Measurements from ENCODE around the gene CCBE1.

CCBE1 gene

DNA sequence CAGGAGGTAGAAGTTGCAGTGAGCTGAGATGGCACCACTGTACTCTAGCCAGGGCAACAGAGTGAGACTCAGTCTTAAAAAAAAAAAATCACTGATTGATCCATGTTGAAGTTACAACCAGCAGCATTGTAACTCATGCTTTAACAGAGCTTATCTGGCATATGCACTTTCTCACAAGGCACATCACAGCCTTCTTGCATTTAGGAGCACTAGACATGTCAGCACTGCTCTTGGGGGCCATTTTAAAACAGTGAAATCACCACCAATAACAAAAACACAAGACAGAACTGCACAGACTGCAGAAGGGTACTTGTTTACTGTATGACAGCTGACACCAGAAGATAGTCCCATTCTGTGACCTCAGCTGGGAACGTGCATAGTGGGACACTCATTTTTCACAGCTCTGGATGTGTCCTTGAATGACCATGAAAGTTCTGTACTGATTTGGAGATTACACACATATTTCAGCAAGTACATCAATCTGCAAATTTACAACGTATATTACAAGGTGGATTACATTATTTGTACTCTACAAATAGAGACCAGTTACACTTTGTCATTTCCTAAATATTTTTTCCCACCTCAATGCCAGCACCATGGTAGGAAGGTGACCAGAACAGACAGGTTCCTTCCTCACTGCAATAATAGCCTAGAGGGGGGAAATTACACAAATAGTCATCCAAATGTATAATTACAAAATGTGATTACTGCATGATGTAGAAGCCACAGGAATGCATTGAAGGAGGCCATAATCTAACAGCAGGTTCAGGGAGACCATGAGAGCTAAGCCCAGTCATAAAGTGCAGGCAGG lies 35.1 kb downstream of the CCBE1 start:
- TF ChIP-seq, protein P1, sequence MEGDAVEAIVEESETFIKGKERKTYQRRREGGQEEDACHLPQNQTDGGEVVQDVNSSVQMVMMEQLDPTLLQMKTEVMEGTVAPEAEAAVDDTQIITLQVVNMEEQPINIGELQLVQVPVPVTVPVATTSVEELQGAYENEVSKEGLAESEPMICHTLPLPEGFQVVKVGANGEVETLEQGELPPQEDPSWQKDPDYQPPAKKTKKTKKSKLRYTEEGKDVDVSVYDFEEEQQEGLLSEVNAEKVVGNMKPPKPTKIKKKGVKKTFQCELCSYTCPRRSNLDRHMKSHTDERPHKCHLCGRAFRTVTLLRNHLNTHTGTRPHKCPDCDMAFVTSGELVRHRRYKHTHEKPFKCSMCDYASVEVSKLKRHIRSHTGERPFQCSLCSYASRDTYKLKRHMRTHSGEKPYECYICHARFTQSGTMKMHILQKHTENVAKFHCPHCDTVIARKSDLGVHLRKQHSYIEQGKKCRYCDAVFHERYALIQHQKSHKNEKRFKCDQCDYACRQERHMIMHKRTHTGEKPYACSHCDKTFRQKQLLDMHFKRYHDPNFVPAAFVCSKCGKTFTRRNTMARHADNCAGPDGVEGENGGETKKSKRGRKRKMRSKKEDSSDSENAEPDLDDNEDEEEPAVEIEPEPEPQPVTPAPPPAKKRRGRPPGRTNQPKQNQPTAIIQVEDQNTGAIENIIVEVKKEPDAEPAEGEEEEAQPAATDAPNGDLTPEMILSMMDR (IDR thresholded peaks at IDR 0.05; ENCODE audit: low read depth, low read length), result no peak

DNA sequence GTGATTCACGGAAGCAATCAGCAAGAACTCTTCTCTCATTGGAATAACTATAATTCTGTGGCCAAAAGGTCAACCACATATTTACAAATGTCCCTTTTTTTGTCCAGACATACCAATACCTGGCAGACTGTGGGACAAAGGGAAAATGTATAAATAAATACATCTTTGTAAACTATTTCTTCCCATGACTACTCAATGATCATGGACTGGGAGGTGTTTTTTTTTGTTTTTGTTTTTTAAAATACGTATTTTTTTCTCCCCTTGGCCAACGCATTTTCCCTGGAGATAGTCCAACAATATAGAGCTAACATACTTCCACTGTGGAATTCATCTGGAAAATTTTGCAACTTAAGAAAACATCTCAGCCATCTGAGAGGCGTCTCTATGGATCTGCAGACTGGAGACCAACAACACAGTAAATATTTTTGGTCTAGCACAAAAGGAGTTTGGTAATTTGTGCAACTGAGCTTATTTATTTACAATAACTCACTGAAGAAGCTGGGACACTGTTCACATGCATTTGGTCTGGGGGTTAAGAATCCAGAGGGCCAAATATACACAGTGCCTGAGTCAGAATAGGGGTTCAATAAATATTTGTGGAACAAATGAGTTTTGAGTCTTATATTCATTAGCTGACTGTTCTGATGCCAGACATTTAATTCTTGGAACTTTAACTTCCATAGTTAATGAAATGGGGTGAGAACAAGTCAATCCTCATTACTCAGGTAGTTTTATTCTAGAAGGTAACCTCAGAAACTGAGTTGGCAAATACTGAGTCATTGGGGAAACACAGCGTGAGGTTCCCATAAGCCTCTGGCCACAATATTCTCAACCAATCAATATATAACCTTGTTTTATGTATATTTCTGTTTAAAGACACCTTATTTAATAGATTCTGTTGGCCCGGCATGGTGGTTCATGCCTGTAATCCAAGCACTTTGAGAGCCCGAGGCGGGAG lies 36.2 kb downstream of the CCBE1 start:
- TF ChIP-seq, protein P1 (IDR thresholded peaks at IDR 0.05; ENCODE audit: low read depth, low read length), result no peak
- peak; percentile 80 to 91 for DNase-seq (ENCODE audit: low read depth in 2 of 2)
- H3K4me3 ChIP-seq (replicated peaks in 1 of 2; ENCODE audit: low read depth in 2 of 2, low read length in 2 of 2), result no peak overlapping the region

More for the DNA sequence above, 35.1 kb downstream of the CCBE1 start:
- DNase-seq (ENCODE audit: low read depth in 2 of 2), result peak in 1 of 2 donors; percentile 41
- H3K4me3 ChIP-seq (replicated peaks in 1 of 2; ENCODE audit: low read depth in 2 of 2, low read length in 2 of 2), result no peak overlapping the region

DNA sequence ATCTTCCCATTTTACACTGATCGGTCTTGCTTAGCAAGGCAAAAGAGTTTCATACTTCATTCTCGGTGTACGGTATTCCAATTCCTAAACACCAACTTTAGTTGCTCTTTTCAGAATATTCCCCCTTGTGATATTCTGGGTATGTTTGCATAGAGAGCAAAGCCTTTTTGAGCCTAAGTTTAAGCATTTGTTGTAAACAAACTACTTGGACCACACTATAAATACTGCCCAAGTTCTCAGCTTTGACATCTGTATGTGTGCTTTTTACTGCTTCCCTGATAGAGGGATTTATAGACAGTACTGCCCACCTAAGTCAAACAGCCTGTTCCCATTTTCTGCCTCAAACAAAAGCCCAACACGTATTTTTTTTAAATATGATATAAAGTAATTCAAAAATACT lies 36.9 kb downstream of the CCBE1 start:
- TF ChIP-seq, protein P1 (IDR thresholded peaks at IDR 0.05; ENCODE audit: low read depth, low read length), result no peak
- no peak for DNase-seq (ENCODE audit: low read depth in 2 of 2)
- H3K4me3 ChIP-seq (replicated peaks in 1 of 2; ENCODE audit: low read depth in 2 of 2, low read length in 2 of 2), result no peak overlapping the region

DNA sequence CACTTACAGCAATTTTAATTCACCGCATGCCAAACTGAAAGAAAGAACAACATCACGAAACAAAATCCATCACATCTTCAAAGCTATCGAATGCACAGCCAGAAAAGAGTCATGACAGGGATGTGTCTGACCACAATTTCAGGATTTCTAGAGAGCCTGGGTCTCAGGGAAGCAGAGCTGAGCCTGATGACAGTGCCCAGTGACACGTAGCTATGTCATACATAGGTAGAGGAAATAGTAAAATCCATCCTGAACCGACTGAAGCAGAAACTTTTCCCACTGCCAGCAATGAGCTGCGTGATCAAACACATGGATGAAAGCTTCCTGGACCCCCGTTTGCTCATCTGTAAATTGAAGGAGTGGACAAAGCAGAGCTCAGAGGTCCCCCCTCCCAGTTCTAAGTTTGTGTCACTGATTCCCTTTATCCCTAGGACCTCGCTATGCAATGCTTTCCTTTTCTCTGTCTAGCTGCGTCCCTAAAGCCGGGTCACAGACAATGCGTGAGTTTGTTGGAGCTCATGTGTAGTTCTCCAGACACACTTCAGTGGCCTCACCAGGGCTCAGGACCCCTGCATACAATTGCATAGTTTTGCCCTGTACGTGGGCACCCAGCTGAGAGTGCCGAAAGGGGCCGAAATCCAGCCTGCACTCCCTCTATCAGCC lies 37.6 kb downstream of the CCBE1 start:
- H3K4me3 ChIP-seq (replicated peaks in 1 of 2; ENCODE audit: low read depth in 2 of 2, low read length in 2 of 2), result peak overlapping the region in 1 of 2 donors; percentile 38
- TF ChIP-seq, protein P1 (IDR thresholded peaks at IDR 0.05; ENCODE audit: low read depth, low read length), result no peak
- DNase-seq (ENCODE audit: low read depth in 2 of 2), result peak in 1 of 2 donors; percentile 26

DNA sequence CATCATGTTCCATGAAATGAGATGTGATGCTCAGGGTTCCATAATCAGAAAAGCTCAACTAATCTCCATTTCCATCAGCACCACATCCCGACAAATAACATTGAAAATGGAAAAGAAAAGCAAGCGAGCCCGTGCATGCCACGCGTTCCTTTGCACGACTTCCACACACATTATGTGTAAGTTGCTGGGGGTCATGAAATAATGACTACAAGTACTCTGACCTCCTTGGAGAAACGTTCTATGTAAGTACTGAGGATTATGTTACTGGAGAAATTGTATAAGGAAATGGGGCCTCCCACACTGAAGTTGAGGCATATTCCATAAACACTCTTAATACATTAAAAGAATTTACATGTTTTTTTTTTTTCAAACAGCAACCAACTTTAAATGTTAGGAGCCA lies 38.3 kb downstream of the CCBE1 start:
- H3K4me3 ChIP-seq (replicated peaks in 1 of 2; ENCODE audit: low read depth in 2 of 2, low read length in 2 of 2), result no peak overlapping the region
- no peak for DNase-seq (ENCODE audit: low read depth in 2 of 2)
- TF ChIP-seq, protein P1 (IDR thresholded peaks at IDR 0.05; ENCODE audit: low read depth, low read length), result no peak

DNA sequence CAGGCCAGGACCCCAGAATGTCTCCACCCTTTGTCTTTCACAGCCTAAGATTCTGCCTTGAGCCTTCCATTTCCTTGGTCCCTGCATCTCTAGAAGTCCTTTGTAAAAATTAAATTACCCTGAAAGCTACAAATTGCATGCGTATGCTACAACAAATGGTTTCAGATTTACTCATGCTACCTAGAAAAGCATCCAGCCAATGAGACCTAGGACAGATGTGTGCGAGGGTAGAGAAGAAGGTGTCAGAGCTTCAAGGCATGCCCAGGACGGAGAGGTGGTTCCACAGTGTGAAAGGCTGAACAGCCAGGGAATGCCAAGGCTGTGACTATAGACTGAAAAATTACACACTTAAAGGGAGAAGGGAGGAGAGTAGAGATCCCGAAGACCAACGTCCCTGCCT lies 40.2 kb downstream of the CCBE1 start:
- DNase-seq (ENCODE audit: low read depth in 2 of 2), result no peak
- TF ChIP-seq, protein P1 (IDR thresholded peaks at IDR 0.05; ENCODE audit: low read depth, low read length), result no peak
- H3K4me3 ChIP-seq (replicated peaks in 1 of 2; ENCODE audit: low read depth in 2 of 2, low read length in 2 of 2), result no peak overlapping the region

Data from cardiac fibroblast (primary cell).